HG03469 (cell line): Measurements from ENCODE around the gene CSGALNACT2.
"Not testable (repeated sequence)": the region's sequence is repeated elsewhere in the genome, so short reads cannot be mapped to it uniquely, and the experiment has no call there.

Source experiments
- ATAC-seq: cut with Tn5 transposase; IDR thresholded peaks from one replicate; pipeline ENCODE4 v1.9.1; 2021; ENCODE audit warnings: mild to moderate bottlenecking, moderate library complexity, moderate number of reproducible peaks; ENCODE audit not compliant: unreplicated experiment

CSGALNACT2 gene

DNA sequence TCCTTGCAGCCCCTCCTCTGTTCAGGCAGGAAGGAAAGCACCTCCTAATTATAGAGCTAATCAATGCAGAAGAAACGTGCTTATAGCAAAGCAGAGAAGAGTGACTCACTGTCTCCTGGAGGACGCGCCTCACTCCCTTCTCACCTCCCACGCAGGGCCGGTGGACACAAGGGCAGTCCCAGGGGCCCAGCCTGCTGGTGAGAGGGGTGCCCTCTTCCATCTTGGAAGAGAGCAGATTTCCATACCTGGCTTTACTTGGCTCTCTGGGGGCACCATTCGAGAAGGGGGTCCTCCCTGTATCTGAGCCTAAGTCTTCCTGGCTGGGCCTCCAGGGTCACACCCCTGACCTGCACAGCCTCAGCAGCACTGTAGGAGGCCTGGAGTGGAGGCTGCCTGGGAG, 72.8 kb downstream of the CSGALNACT2 start:
- no peak for ATAC-seq

DNA sequence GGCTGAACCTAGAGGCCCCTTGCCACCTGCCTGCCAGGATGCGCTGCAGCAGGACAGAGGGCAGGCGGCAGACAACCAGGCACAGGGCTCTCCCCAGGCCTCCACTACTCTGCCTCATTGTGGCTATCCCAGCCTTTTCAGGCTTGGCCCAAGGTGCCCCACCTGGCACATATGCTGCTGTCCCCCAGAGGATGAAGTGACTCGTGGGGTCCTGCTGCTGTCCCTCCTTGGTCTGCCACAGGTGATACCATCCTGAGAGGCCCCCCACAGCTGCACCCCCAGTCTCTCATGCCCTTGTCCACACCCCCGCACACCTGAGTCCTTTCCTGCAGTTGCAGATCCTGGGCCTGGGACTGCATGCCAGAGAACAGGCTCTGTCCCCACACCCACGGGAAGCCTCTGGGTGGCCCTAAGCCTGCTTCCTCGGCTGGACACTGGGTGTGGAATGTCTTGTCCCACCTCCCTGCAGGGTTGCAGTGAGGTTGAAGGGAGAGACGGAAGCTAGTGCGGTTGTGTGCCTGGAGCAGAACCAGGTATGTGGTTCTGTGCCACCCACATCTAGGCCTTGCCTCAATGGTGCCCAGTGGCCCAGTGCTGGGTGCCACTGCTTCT, 73.3 kb downstream of the CSGALNACT2 start:
- ATAC-seq: no peak

DNA sequence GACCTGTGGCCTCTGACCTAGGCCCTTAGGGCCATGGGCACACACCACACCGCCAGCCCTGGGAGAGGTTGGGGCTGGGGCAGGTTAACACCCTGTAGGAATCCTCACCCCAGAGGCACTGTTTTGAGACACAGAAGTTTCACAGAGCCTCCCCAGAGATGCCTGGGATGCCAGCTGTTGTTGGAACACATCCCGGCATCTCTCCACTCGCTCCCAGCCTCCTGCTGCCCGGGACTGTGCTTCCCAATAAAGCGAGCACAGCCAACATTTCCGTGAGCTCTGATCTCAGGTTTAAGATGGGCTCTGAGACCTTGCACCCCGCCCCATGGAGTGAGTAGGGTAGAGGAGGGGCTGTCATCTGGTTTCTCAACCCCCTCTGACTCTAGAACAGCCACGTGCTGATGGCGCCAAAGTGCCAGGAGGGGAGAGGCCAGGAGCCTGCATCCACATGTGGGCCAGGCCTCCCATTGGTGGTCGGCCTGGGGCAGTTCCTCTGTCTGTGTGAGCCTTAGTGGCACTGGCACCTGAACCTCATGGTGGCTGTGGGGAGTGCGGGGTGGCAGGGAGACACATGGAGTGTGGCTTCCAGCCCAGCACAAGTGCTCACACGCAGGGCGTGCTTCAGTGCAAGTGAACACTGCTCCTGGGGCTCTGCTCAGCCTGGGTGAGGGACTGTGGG, 73.9 kb downstream of the CSGALNACT2 start:
- ATAC-seq: no peak

DNA sequence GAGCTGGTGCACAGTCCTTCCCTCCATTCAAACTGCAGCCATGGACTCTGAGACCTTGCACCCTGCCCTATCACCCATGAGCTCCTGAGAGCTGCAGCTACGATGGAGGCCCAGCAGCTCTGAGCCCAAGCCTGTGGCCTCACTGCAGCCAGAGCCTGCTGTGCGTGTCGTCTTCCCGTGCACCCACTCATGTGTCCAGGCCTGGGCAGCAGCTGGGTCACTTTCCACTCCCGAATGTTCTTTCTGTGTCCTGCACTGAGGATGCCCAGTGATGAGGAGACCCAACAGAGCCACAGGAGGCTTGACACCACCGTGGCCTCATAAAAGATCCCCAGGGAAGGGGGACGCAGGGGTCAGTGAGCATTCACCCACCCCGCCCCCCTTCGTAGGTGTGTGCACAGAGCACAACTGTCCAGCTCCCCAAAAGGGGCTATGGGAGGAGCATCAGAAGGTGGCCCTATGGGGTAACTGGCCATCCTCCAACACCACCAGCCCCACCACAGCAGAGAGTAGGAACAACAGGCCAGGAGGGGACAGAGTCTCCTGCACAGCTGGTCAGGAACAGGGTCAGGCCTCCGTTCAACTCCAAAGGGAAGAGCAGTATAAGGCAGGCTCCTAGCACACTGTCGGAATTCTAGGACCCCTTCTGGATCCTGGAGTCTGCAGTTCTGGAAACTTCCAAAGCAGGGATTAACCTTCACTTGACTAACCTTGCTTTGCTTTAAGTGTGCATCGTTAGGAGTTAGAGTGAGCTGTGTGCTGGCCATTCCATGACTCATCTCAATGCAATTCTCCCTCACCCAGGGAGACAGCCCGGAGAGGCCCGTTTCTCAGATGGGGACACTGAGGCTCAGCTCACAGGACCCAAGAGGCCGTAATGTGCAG, 76.1 kb downstream of the CSGALNACT2 start:
- ATAC-seq: no peak

DNA sequence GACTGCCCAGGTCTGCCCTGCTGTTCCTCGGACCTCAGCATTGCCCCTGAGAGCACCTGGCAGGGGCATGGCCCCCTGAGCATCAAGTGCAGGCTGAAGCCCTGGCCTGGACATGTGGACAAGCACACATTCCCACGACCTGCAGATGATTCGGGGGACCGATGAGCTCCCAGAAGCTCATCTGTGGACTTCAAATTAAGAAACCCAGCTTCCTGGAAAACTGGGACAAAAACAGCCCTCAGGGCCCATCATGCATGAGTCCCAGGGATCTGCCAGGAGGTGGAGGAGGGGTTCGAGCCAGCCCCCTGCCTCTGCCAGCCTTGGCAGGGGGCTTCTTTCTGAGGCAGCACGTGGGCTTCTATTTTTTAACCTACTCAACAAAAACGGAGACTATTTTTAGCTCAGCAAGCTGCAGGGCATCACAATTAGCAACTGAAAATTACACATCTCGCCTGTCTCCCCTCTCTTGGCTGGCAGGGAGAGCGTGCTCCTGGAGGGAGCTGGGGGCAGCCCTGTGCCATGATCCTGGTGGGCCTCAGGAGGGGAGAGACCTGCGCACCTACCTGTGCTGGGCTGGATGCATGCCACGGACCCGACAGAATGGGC, 76.8 kb downstream of the CSGALNACT2 start:
- ATAC-seq: no peak

DNA sequence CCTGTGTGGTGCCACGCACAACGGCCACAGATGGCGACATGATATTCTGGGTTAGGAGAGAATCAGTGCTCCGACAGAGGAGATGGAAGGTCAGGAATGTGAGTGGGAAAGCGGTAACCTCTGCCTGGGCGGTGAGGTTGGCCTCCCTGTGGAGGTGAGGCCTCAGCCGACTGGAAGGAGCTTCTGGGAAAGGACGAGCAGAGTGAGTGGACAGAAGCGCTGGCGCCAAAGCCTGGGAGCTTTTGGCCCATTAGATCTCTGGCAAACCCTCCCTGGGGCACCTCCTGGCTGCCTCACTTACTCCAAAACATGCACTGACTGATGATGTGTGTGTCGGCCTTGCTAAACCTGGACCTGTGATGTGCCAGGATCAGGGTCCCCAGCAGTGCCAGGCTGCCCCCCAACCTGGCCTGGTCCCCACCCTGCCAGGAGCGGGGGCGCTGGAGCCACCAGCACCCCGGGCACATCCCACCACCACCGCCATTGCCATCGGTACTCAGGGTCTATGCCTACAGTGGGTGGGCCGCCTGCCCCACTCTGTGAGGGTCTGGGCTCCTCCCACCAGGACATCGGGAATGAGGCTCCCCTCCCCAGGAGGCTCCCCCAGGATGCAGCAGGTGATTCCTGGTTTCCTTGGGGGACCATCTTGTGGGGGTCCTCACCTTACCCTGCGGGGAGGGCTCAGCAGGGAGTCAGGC, 77.7 kb downstream of the CSGALNACT2 start:
- ATAC-seq: no peak

DNA sequence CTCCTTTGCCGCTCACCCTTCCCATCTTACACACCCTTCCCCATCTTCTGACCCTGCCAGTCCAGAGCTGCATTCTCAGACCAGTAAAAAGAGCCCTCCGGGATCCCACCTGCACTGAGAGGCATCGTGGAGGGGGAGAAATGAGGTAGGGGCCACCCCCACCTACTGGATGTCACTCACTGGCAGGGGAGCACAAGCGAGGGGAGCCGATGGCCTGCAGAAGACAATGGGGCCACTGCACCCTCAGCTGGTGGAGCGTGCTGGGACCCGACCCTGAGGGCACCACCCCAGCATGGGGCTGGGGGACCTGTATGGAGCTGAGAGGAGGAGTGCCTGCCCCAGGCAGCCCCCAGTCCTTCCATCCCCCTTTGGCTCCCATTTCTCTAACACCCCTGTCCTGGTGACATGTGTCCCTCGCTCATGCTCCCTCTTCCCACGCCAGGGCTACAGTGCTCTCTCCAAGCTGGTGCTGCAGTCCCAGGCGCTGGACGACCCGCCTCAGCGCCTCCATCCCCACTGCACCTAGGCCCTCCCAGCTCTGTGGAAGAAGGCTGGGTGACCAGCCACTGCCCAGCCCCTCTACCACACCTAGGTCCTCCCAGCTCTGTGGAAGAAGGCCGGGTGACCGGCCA, 78.8 kb downstream of the CSGALNACT2 start:
- no peak for ATAC-seq

DNA sequence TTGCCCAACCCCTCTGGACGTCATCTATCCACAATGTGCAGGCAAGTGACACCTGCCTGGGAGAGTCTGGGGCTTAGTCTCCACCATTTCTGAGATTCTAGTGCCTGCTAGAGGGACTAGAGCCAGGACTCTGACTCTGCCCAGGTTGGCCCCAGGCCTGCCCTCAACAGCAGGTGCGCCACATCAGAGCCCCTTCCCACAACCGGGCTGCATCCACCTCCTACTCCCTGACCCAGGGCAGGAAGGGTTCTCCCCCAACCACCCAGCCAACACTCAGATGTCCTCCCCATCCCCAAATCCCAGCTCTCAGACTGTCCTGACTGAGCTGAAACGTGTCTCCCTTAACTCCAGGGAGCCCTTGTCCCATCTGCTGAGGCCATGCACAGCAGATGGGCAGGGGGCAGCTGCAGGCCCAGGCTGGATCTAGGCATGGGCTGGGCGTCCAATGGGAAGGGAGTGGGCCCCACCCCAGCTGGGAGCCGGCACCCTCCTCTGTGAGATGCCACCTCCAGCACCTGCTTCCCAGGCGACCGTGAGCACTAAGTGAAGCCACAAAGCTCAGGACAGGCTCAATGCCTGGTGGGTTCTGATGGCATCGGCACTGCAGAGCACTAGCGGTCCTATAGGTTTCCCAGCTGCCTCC, 79.4 kb downstream of the CSGALNACT2 start:
- no peak for ATAC-seq

DNA sequence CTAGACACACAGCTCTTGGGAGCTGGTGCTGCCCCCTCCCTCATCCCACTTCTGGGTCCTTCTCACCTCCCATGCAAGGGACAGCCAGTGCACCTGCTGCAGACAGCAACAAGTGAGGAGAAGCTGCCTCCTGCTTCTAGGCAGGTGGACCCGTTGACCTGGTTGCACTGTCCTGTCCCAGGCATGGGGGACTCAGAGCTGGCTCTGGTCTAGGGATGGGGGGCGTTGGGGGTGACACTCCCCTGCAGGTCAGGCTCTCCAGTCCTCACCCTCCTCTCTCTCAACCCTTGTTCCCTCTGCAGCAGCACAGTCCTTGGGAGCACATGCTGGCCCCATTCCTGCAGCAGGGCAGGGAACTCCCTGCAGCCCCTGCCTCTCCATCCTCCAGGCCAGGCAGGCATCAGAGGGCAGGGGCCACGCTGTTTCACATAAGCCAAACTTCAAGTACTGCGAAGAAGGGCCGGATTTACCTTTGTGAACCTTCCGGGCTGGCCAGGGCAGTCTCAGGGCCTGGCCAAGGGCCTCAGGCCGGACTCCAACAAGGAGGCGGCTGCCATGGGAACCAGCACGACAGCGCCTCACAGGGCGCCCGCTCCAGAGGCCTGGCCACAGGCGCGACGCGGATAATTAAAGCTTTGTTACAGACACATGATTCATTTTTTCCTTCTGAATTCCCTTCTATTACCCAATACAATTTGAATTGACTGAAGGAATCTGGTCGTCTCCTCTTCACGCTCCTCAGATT, 80.1 kb downstream of the CSGALNACT2 start:
- ATAC-seq: no peak

DNA sequence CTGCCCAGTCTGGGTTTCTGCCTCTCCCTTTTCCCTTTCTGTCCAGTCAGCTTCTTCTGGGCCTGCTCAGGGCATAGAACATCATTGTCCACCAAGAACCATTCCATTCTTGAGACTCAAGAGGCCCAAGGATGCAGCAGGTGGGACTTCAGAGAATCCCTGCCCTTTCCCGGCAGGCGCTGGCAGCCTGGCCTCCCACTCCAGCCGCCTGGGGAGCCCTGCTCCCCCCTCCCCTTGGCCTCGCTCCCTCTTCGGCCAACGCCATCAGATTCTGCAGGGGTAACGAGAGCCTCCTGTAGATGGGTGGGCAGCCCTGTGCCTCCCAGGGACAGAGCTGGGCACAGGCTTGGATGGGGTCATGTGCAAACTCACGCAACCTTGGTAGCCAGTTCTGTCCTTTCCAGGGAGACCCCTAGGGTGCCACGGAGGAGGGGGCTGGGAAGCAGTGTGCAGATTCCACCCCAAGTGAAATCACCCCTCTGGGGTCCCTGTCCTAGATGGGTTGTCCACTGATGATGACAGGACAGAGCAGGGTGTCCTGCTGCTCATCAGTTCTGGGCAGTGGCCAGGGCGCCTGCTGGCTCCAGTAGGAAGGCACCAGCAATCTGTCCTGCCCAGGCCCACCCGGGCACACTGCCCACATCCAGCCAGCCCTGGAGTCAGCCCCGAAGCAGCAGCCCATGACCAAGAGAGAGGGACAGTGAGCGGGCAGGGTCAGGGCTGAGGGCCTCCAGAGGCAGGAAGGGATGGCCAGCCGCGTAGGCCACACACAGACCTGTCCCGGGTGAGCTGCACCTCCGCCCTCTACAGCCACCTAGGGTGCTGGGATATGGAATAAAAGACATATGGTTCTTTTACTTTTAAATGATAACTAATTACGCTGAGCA, 80.9 kb downstream of the CSGALNACT2 start:
- ATAC-seq: no peak

DNA sequence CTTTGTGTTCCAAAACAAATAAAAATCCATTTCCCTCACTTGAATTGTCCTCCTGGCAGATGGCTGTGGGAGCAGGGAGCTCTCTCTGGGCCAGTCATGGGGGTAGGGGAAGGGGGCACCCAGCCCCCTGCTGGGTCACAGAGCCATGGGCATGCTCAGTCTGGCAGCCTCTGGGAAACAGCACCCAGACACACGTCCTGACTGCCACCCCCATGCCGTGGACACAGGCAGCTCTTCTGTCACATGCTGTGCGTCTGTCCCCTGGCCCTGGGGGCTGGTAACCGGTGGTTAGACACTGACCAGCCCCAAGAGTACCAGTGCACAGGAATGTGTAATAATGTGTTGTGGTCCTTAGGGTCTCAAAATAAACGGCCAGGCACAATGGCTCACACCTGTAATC, 81.6 kb downstream of the CSGALNACT2 start:
- ATAC-seq: no peak

DNA sequence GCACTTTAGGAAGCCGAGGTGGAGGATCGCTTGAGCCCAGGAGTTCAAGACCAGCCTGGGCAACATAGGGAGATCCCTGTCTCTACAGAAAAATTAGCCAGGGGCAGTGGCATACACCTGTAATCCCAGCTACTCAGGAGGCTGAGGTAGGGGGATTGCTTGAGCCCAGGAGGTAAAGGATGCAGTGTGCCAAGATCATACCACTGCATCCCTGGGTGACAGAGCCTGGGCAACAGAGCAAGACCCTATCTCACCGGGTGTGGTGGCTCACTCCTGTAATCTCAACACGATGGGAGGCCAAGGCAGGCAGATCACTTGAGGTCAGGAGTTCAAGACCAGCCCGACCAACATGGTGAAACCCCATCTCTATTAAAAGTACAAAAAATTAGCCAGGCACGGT, 82.0 kb downstream of the CSGALNACT2 start:
- not testable (repeated sequence) for ATAC-seq

DNA sequence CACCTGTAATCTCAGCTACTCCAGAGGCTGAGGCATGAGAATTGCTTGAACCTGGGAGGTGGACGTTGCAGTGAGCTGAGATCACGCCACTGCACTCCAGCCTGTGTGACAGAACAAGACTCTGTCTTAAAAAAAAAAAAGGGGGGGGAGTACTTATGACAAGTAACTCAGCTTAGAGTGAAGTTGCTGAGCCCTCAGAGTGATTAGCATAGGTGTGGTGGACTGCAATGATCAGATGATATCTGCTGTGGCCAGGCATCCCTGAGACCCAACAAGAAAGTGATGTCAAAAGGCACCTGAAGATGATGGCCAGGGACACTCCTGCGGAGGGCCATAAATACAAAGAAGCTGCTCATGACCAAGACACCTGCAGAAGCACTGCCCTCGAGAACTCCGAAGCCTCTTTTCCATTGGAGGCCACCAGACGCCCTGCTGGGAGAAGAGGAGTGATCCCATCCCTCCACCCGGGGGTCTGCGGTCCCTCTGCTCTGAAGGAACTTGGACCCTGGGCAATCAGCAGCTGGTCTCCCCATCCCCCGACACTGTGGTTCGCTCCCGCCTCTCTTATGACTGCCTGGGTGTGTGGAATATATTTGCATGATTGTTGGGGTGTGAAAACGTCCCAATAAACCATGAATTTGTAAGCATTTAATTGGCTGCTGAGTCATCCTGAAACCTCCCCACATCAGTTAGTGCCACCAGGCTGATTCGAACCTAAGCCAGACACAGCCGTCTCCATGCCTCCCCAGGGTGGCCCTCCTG, 82.6 kb downstream of the CSGALNACT2 start:
- ATAC-seq: no peak

DNA sequence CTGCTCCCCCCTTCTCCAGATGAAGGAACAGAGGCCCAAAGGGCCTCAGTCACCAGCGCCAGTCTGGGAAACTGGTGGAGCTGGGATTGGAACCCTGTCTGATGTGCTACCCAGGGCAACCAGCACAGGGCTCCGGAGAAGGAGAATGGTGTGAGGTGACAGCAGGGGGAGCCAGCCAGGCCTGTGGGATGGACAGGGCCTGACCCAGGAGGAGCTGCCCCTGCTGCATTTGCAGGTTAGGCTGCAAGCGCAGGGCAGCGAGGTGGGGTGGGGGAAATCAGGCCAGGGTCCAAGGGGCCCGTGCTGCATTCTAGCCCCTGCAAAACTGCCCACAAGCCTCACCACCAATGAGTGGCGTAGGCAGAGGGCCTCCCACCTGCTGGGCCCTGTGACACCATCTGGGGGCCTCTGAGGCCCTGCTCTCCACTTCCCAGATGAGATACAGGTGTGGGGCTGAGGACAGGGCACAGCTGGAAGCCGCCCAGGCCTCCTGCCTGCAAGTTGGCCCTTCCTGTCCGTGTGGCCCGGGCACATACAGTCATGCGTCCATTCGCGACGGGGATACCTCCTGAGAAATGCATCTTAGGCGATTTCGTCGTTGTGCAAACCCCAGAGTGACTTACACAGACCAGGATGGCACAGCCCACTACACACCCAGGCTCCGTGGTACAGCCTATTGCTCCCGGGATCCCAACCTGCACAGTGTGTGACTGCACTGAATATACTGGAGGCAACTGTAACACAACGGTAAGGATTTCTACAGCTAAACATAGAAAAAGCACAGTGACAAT, 83.4 kb downstream of the CSGALNACT2 start:
- no peak for ATAC-seq

DNA sequence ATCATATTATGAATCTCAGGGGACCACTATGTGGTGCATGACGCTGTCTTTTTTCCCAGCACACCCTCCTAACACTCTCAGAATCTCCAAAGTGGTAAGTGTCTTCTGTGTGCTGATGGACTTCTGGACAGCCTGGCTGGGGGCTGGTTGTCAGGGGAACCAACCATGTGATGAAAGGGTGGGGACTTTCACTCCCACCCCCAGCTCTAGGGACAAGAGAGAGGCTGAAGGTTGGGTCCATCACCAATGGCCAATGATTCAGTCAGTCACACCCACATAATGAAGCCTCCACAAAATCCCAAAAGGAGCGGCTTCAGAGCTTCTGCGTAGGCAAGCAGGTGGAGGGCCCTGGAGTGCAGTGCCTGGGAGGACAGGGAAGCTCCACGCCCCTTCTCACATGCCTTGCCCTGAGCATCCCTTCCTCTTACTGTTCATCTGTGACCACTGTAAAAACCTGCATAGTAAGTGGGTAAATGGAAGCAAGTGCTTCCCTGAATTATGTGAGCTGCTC, 84.0 kb downstream of the CSGALNACT2 start:
- ATAC-seq: no peak

DNA sequence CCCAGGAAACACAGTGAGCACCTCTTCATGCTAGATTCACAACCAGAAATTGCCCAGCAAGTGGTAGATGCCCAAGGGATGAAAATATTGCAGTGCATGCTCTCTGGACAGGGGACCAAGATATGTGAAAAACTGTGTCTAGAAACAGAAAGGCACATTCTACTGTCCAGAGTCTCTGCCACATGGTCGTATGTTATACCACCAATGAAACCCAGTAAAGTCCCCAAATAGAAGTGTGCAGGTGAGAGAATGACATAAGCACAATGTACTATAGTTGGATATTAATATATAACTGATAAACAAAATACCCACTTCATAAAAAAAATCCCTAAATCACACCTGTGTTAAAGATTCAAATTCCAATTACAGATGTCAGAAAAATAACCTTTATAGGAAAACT, 84.8 kb downstream of the CSGALNACT2 start:
- ATAC-seq: no peak
